ENCODE results near the gene ZNF497. TPM values are rescaled to one million over a fixed set of nuclear protein-coding genes. Genes with fewer than 3 reads are reported as not detected.

Gene ZNF497
- total and polyA plus RNA-seq, 2 of the 13 experiments (the other 11 are each of a cell fraction or from before 2014, with no cell fraction given), result 1.5 to 1.9 TPM

GRCh38 chr19:58400316-58400915 is 37.9 kb upstream of the ZNF497 start (continued):
- TF ChIP-seq, protein P1, sequence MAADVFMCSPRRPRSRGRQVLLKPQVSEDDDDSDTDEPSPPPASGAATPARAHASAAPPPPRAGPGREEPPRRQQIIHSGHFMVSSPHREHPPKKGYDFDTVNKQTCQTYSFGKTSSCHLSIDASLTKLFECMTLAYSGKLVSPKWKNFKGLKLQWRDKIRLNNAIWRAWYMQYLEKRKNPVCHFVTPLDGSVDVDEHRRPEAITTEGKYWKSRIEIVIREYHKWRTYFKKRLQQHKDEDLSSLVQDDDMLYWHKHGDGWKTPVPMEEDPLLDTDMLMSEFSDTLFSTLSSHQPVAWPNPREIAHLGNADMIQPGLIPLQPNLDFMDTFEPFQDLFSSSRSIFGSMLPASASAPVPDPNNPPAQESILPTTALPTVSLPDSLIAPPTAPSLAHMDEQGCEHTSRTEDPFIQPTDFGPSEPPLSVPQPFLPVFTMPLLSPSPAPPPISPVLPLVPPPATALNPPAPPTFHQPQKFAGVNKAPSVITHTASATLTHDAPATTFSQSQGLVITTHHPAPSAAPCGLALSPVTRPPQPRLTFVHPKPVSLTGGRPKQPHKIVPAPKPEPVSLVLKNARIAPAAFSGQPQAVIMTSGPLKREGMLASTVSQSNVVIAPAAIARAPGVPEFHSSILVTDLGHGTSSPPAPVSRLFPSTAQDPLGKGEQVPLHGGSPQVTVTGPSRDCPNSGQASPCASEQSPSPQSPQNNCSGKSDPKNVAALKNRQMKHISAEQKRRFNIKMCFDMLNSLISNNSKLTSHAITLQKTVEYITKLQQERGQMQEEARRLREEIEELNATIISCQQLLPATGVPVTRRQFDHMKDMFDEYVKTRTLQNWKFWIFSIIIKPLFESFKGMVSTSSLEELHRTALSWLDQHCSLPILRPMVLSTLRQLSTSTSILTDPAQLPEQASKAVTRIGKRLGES (CRISPR knock-in tag; IDR thresholded peaks at IDR 0.05; ENCODE audit: borderline replicate concordance), result no peak
- 0 out of 2 replicates have a peak, but pooled peaks have one; percentile 15 for TF ChIP-seq ZNF607 (CRISPR knock-in tag; IDR thresholded peaks at IDR 0.05; ENCODE audit: borderline replicate concordance)
- TF ChIP-seq REPIN1 (CRISPR knock-in tag; IDR thresholded peaks at IDR 0.05; ENCODE audit: borderline replicate concordance, low read depth), result no peak
- TF ChIP-seq ZNF232 (CRISPR knock-in tag; IDR thresholded peaks at IDR 0.05; ENCODE audit: borderline replicate concordance), result no peak
- TF ChIP-seq AHR (CRISPR knock-in tag; IDR thresholded peaks at IDR 0.05), result no peak
- TF ChIP-seq KLF16 (CRISPR knock-in tag; IDR thresholded peaks at IDR 0.05), result no peak
- TF ChIP-seq HNRNPL (IDR thresholded peaks at IDR 0.05; ENCODE audit: low read depth, low read length), result peak; percentile 85; the same call in 1 of the 2 replicates
- TF ChIP-seq GLI4 (CRISPR knock-in tag; IDR thresholded peaks at IDR 0.05; ENCODE audit: borderline replicate concordance), result no peak
- TF ChIP-seq ZEB1 (IDR thresholded peaks at IDR 0.05; ENCODE audit: insufficient replicate concordance, low read depth), result no peak
- peak; percentile 7; the same call in 1 of the 2 replicates for TF ChIP-seq ZNF724P (CRISPR knock-in tag; IDR thresholded peaks at IDR 0.05; ENCODE audit: borderline replicate concordance)
- TF ChIP-seq RBFOX2 (IDR thresholded peaks at IDR 0.05; ENCODE audit: low read depth, low read length), result no peak
- 0 out of 2 replicates have a peak, but pooled peaks have one; percentile 37 for TF ChIP-seq PRMT3 (CRISPR knock-in tag; IDR thresholded peaks at IDR 0.05; ENCODE audit: borderline replicate concordance, low read depth)
- peak; percentile 48; the same call in 1 of the 2 replicates for TF ChIP-seq PHF20 (CRISPR knock-in tag; IDR thresholded peaks at IDR 0.05)
- TF ChIP-seq ZNF788 (CRISPR knock-in tag; IDR thresholded peaks at IDR 0.05; ENCODE audit: borderline replicate concordance), result no peak
- TF ChIP-seq SMAD3 (CRISPR knock-in tag; IDR thresholded peaks at IDR 0.05), result no peak
- TF ChIP-seq CAMTA2 (CRISPR knock-in tag; IDR thresholded peaks at IDR 0.05; ENCODE audit: borderline replicate concordance), result no peak
- TF ChIP-seq PRDM15 (CRISPR knock-in tag; IDR thresholded peaks at IDR 0.05), result no peak
- no peak for TF ChIP-seq RAD21 (CRISPR knock-in tag; IDR thresholded peaks at IDR 0.05)
- TF ChIP-seq ZNF326 (CRISPR knock-in tag; IDR thresholded peaks at IDR 0.05; ENCODE audit: borderline replicate concordance), result no peak
- TF ChIP-seq RBM22 (optimal IDR thresholded peaks at IDR 0.05; ENCODE audit: low read length), result no peak
- 0 out of 2 replicates have a peak, but pooled peaks have one; percentile 6 for TF ChIP-seq SALL2 (CRISPR knock-in tag; IDR thresholded peaks at IDR 0.05)
- TF ChIP-seq ZNF530 (CRISPR knock-in tag; IDR thresholded peaks at IDR 0.05; ENCODE audit: low read depth), result 0 out of 2 replicates have a peak, but pooled peaks have one; percentile 68
- TF ChIP-seq ZSCAN30 (CRISPR knock-in tag; IDR thresholded peaks at IDR 0.05), result no peak
- 0 out of 2 replicates have a peak, but pooled peaks have one; percentile 7 for TF ChIP-seq ZNF777 (CRISPR knock-in tag; IDR thresholded peaks at IDR 0.05)
- no peak for TF ChIP-seq ZNF780A (CRISPR knock-in tag; IDR thresholded peaks at IDR 0.05)
